GM19099 (cell line): ENCODE measurements around the gene YJU2.

Source experiments
- POLR2A ChIP-seq: IDR thresholded peaks from 3 replicates; pipeline ENCODE4 v1.6.1; 2011; ENCODE audit warnings: low read depth; ENCODE audit not compliant: insufficient read length; ENCODE audit errors: extremely low read depth

YJU2 gene

GRCh38 chr19:4246767-4247593 is at the start of gene YJU2:
YJU2 (plus strand) TSS chr19:4247080; CDS start chr19:4247147, 67 bp downstream.
- TF ChIP-seq POLR2A, result peak; percentile 79

- TF ChIP-seq POLR2A, result no peak
Observed at GRCh38 chr19:4197228-4197624, 49.7 kb upstream of the YJU2 start.

DNA sequence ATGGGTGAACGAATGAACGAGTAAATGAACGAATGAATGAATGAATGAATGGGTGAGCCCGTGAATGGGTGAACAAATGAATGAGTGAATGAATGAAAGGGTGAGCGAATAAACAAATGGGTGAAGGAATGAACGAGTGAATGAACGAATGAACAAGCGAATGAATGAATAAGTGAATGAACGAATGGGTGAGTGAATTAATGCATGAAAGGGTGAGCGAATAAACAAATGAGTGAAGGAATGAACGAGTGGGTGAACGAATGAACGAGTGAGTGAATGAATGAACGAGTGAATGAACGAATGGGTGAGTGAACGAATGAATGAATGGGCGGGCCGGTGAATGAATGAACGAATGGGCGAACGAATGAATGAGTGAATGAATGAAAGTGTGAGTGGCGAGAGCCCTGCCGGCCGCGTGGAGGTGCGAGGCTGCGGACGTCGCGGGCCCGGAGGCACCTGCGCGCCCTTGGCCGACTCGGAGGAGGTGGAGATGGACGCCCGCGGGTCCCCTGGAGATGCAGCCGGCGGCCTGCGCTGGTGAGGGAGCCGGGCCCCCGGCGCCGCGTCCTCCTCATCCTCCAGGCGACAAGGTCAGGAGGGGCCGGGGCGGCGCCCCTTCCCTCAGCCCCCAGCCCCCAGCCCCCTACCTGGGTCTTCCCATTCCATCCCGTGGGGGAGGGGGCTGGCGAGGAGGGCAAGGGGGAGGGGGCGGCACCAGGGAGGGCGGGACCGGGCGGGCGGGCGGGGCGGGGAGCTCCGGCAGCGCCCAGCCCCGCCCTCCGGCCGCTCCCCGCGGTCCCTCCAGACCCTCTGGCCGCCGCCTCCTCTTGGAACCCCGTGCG is 49.0 kb upstream of the YJU2 start:
- no peak for TF ChIP-seq POLR2A

DNA sequence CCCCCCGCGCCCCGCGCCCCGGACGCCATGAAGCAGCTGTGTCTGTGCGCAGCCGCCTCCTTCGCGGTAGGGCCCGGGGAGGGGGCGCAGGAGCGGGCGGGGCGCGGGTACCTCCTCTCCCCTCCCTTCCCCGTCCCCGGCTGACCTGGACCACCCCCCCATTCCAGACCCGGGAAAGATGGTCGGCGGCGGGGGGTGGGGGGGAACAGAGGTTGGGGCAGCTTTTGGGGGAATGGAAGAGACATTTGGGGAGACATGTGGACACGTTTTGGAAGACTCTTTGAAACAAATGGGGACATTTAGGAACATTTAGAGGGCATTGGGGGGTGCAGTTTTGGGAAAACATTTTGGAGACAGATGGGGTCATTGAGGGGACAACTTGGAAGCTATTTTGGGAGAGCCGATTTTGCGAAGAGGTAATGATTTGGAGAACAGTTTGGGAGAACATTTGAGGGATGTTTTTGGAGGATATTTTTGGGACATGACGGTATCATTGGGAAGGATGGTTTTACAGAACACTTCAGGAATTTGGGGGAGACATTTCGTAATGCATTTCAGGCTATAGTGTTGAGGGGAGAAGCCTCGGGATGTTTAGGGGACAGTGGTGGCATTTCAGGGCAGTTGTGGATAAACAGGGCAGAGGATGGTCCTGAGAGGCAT is 48.3 kb upstream of the YJU2 start:
- TF ChIP-seq POLR2A, result no peak

DNA sequence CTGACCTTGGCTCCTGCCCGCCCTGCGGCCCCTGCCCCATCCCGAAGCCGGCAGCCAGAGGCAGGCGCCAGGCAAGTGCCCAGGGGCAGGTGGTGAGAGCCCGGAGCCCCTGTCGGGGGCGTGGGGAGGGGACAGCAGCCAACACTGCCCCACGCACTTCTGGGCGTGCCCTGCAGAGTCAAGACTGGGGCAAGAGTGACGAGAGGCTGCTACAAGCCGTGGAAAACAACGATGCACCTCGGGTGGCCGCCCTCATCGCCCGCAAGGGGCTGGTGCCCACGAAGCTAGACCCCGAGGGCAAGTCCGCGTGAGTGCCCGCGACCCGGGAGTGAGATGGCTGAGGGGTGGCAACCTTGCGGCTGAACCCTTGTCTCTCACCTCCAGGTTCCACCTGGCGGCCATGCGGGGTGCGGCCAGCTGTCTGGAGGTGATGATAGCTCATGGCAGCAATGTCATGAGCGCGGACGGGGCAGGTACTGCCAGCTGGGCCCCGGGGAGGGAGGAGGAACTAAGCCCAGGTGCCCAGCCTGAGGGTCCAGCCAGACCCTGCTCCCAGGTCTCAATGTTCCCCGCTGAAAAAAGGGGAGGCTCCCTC is 47.1 kb upstream of the YJU2 start:
- TF ChIP-seq POLR2A, result no peak

- no peak for TF ChIP-seq POLR2A
Observed at GRCh38 chr19:4200940-4201542, 45.8 kb upstream of the YJU2 start.

DNA sequence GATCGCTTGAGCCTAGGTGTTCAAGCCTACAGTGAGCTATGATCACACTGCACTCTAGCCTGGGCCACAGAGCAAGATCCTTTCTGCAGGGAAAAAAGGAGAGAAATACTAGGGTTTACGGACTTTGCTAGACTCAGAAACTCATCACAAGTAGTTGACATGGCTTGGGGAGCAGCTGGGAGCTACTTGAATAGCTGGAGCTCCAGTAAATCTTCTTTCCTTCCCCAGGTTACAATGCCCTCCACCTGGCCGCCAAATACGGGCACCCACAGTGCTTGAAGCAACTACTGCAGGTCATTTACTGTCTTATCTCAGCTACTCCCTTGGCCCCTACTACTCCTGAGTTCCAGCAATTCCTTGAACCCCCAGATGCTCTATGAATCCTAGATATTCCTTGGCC is 45.1 kb upstream of the YJU2 start:
- no peak for TF ChIP-seq POLR2A

DNA sequence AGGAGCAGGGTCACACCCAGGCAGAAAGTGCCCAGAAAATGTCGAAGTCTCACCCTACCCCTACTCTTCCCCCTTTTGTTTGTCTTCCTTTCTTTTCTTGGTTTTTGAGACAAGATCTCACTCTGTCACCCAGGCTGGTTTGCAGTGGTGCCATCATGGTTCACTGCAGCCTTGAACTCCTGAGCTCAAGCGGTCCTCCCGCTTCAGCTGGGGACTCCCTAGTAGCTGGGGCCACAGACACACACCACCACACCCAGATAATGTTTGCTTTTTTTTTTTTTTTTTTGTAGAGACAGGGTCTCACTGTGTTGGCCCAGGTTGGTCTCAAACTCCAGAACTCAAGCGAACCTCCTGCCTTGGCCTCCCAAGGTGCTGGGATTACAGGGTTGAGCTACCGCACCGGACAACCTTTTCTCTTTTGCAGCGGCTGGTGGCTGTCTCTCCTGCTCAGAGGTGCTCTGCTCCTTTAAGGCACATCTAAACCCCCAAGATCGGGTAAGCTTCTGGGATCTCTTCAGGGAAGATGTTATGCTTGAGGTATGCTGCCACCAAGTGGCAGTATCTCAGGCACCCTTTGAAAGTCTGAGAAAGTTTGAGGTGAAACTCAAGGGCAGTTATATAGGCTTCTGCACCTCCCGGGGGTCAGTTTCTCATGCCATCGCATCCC is 39.9 kb upstream of the YJU2 start:
- no peak for TF ChIP-seq POLR2A

GRCh38 chr19:4208385-4209094 is 38.3 kb upstream of the YJU2 start:
- no peak for TF ChIP-seq POLR2A

DNA sequence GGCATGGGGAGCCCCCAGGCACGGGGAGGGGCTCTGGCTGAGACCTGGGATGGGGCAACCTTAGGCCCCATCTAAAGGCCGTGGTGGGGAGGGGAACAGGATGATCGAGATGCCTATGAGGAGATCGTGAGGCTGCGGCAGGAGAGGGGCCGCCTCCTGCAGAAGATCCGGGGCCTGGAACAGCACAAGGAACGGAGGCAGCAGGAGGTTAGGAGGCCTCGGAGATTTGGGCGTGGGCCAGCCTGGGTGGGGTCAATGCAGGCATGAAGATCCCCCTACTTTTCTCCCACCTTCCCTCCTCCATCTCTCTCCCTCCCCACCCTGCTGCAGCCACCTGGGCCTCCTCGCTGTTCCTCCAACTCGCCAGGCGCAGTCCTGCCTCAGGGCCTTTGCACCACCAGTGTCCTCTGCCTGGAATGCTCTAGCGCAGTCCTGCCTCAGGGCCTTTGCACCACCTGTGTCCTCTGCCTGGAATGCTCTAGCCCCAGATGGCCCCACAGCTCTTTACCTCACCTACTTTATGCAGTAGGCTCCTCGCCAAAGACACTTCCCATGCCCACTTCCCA is 36.6 kb upstream of the YJU2 start:
- TF ChIP-seq POLR2A, result no peak

GRCh38 chr19:4213116-4213515 is 33.8 kb upstream of the YJU2 start:
- TF ChIP-seq POLR2A, result no peak

- no peak for TF ChIP-seq POLR2A
Observed at GRCh38 chr19:4215807-4216206, 31.1 kb upstream of the YJU2 start.

- TF ChIP-seq POLR2A, result no peak
Observed at GRCh38 chr19:4216846-4217245, 30.0 kb upstream of the YJU2 start.
